Naive B cell (primary cell): ENCODE data around the gene GAMT. TPM values are rescaled to one million over a fixed set of nuclear protein-coding genes. Genes with fewer than 3 reads are reported as not detected.
"Not testable (repeated sequence)": the region's sequence is repeated elsewhere in the genome, so short reads cannot be mapped to it uniquely, and the experiment has no call there.

ENCODE experiments used
- ATAC-seq, 2 donors: fragments of 150-1000 bp; cut with Tn5 transposase; 2 replicates each; pipeline ENCODE4 v1.10.0; 2021; ENCODE audit warnings: low read depth in 2 of 2, mild to moderate bottlenecking in 2 of 2, moderate library complexity in 2 of 2
- DNase-seq: peaks from one replicate; pipeline ENCODE4 v3.0.0; 2022
- H3K27ac Mint-ChIP-seq, 6 donors: one replicate each; pipeline ENCODE4 v1.8.0; 2020 to 2022; ENCODE audit warnings: mild to moderate bottlenecking in 6 of 6, mixed read lengths in 6 of 6, moderate library complexity in 5 of 6, inconsistent platforms in 2 of 6
- H3K27me3 Mint-ChIP-seq, 3 donors: one replicate each; pipeline ENCODE4 v1.8.0; 2021 to 2022; ENCODE audit warnings: mixed read lengths in 3 of 3, mild to moderate bottlenecking in 1 of 3
- H3K36me3 Mint-ChIP-seq, 2 donors: one replicate each; pipeline ENCODE4 v1.8.0; 2020 to 2022; ENCODE audit warnings: mixed read lengths in 2 of 2, inconsistent platforms in 1 of 2, mild to moderate bottlenecking in 1 of 2
- H3K4me1 Mint-ChIP-seq, 3 donors: one replicate each; pipeline ENCODE4 v1.8.0; 2020 to 2022; ENCODE audit warnings: mixed read lengths in 3 of 3, inconsistent platforms in 1 of 3, mild to moderate bottlenecking in 1 of 3, moderate library complexity in 1 of 3
- H3K4me3 Mint-ChIP-seq, 8 donors: one replicate each; pipeline ENCODE4 v1.8.0; 2020 to 2022; ENCODE audit warnings: mild to moderate bottlenecking in 8 of 8, mixed read lengths in 8 of 8, moderate library complexity in 8 of 8, inconsistent platforms in 2 of 8
- H3K9me3 Mint-ChIP-seq, 7 donors: one replicate each; pipeline ENCODE4 v1.8.0; 2020 to 2022; ENCODE audit warnings: mixed read lengths in 7 of 7, mild to moderate bottlenecking in 5 of 7, inconsistent platforms in 2 of 7, moderate library complexity in 1 of 7
- polyA plus RNA-seq, 6 donors: library from polyadenylated mRNA; unstranded; fragments of 300-500 nt; fragmentation: Illumina TruSeq; gene quantifications; one replicate each; pipeline ENCODE4 v1.2.3, GENCODE V29; 2021; ENCODE audit warnings: low read depth in 6 of 6

GAMT gene
- polyA plus RNA-seq, 6 donors from 2014 or later = 14.4 to 24.6 (median 15.7) TPM

DNA sequence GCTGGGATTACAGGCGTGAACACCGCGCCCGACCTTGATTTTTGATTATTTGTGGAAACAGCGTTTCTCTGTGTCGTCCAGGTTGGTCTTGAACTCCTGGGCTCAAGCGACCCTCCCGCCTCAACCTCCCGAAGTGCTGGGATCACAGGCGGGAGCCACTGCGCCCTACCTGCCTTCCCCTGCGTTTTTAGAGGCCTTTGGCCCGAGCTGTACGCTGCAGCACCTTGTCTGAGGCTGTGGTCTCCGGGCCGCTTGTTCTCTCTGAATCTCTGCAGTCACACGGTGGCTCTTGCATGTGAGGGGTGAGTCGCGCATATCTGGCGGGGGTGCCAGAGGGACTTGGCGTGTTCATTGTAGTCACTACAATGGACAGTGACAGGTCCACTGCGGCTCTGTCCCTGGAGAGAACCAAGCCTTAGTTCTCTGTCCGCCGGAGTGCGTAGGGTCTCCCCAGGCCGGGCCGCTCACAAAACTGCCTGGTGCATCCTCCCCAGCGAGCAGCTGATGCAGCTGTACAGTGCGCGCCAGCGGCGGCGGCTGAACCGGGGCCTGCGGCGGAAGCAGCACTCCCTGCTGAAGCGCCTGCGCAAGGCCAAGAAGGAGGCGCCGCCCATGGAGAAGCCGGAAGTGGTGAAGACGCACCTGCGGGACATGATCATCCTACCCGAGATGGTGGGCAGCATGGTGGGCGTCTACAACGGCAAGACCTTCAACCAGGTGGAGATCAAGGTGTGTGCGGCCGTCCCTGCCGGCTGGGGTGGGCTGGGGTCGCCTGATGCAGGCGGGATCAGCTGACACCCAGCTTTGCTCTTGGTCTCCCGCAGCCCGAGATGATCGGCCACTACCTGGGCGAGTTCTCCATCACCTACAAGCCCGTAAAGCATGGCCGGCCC, 38.4 kb upstream of the GAMT start:
- H3K9me3 Mint-ChIP-seq, ATAC-seq, H3K27me3 Mint-ChIP-seq, DNase-seq, H3K36me3 Mint-ChIP-seq: not testable (repeated sequence)
- H3K27ac Mint-ChIP-seq = peak overlapping the region; percentile 56 to 99 (median 82)
- H3K4me3 Mint-ChIP-seq = peak overlapping the region; percentile 97 to 100 (median 98)
- peaks cover 12 to 31% (median 29%) of the 10 kb centered on the region in 3 donors for H3K4me1 Mint-ChIP-seq

DNA sequence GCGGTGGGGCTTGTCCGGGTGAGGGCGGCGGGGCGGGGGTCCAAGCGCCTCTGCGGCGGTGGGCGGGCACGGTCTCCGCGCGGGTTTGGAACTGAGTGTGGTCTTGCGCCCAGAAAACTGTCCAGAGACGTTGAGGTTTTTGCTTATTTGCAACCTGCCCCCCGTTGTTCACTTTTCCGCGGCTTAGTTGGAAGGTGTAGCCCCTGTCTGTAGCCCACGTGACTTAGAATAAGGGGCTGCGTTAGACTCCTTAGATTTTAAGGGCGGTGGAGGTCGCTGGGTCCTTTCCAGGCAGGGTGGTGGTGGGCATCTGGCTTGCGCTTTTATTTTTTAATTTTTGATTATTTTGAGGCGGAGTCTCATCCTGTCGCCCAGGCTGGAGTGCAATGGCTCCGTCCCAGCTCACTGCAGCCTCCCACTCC, 37.6 kb upstream of the GAMT start:
- DNase-seq = no peak
- Mint-ChIP-seq H3K27ac (peak overlapping the region; percentile 76 to 100 (median 94)), H3K27me3 (no peaks in the 10 kb centered on the region), H3K4me1 (peaks cover 12 to 26% (median 24%) of the 10 kb centered on the region in 3 donors), H3K4me3 (peak overlapping the region; percentile 97 to 100 (median 98)), H3K9me3 (no peaks in the 10 kb centered on the region), H3K36me3 (no peaks in the 10 kb centered on the region)
- ATAC-seq = peak in 1 of 2 donors; percentile 1

DNA sequence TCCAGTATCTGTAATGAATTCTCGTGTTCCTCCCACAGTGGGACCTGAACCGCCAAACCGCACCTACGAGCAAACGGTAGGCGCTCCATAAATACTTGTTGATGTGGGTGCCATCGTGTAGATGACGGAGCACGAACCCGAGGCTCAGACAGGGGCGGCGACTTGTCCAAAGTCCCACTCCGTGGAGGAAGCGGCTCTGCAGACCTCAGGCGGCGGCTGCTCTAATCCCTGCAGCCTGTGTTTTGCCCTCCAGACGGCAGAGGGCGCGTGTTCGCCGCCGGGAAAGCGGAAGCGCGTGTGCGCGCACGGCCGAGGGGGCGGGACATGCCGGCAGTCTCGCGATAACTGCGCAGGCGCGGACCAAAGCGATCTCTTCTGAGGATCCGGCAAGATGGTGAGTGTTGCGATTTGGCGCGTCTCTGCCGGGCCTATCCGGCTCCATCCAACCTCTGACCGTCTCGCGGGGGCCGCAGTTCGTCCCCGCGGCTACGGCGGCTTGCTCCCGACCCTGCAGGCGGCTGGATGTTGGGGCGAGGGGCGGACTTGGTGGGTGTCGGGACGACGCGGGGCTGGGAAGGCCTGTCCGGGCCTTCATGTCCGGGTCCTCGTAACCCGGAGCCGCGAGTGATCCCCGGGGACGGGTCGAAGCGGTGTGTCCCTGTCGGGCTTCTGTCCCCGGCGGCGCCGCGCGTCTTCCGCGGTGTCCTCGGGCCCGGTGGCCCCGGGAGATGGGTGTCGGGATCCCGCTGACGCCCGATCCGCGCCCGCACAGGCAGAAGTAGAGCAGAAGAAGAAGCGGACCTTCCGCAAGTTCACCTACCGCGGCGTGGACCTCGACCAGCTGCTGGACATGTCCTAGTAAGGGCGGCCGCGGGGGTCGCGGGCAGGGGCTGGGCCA, 36.9 kb upstream of the GAMT start, which contains the start of gene RPS15:
TSS of gene RPS15 (plus strand) at position 362 of the 898 bp plus-strand sequence. CDS start at position 392, 30 bp downstream.
- peak; percentile 84 to 86 for ATAC-seq
- H3K9me3 Mint-ChIP-seq = no peaks in the 10 kb centered on the region
- H3K36me3 Mint-ChIP-seq = no peaks in the 10 kb centered on the region
- peak within 1 kb of the TSS; percentile 82 to 100 (median 99) for H3K27ac Mint-ChIP-seq
- H3K4me1 Mint-ChIP-seq = peaks cover 12 to 26% (median 24%) of the 10 kb centered on the region in 3 donors
- H3K4me3 Mint-ChIP-seq = peak within 1 kb of the TSS; percentile 97 to 100 (median 98)
- DNase-seq = peak; percentile 95
- H3K27me3 Mint-ChIP-seq = no peaks in the 10 kb centered on the region

GRCh38 chr19:1437609-1438008, 36.3 kb upstream of the GAMT start:
- no peak for DNase-seq
- Mint-ChIP-seq H3K27ac (peak overlapping the region in 3 of 6 donors; percentile 10 to 100 (median 99)), H3K27me3 (no peaks in the 10 kb centered on the region), H3K36me3 (no peaks in the 10 kb centered on the region), H3K9me3 (no peaks in the 10 kb centered on the region), H3K4me3 (peak overlapping the region in 5 of 8 donors; percentile 98 to 99 (median 98)), H3K4me1 (peaks cover 12 to 26% (median 24%) of the 10 kb centered on the region in 3 donors)
- no peak for ATAC-seq

DNA sequence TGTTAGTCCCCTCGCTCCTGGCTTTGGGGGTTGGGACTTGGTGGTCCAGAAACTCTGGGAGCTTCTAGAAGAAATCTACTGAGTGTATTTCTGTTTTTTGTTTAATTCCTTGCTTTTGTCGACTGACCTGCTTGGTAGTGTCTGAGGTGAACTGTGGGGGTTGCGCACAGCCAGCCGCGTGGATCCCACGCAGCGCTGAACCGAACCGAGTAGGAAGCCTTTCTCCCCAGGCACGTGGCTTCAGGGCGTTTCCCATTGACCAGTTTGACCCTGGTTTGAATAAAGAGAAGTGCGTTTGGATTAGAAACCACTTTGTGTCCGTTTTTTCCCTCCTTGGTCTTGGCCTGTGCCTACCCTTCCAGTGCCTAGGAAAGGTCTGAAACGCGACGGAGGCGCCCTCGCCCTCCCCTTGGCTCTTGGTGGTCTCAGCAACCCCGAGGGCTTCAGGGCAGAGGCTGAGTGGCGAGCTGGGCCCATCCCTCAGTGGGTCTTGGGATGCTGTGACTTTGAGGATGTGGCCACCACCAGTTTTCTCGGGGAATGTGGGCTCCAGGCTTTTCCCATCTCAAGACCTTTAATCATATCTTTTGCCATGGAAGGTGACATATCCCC, 34.1 kb upstream of the GAMT start:
- no peaks in the 10 kb centered on the region for H3K27me3 Mint-ChIP-seq
- ATAC-seq (no peak), DNase-seq (no peak)
- no peaks in the 10 kb centered on the region for H3K9me3 Mint-ChIP-seq
- H3K36me3 Mint-ChIP-seq = no peaks in the 10 kb centered on the region
- H3K27ac Mint-ChIP-seq = peak overlapping the region in 3 of 6 donors; percentile 41 to 78 (median 75)
- H3K4me3 Mint-ChIP-seq = peak overlapping the region in 1 of 8 donors; percentile 54
- peaks cover 12 to 20% (median 17%) of the 10 kb centered on the region in 3 donors for H3K4me1 Mint-ChIP-seq

- ATAC-seq (no peak), DNase-seq (no peak)
- H3K4me3 Mint-ChIP-seq = no peak overlapping the region
- H3K4me1 Mint-ChIP-seq = peaks cover 7 to 15% (median 8%) of the 10 kb centered on the region in 3 donors
- H3K27me3 Mint-ChIP-seq = no peaks in the 10 kb centered on the region
- no peak overlapping the region for H3K27ac Mint-ChIP-seq
- no peaks in the 10 kb centered on the region for H3K36me3 Mint-ChIP-seq
- no peaks in the 10 kb centered on the region for H3K9me3 Mint-ChIP-seq
Measured at GRCh38 chr19:1434577-1435060, 33.3 kb upstream of the GAMT start.

DNA sequence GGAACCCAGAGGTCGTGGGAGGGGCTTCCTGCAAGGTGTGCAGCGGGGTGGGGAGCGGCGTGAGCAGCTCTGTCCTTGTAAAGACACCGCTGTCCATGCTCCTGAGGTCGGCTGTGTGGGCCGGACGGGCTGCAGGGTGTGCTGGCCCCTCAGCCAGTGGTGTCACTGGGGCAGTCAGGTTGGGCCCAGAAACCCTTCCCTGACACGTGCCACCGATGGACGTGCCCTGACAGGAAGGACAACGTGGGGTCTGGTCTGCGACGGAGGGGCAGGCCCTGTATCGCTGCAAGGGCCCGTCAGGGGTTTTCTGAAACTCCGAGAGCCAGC, 32.7 kb upstream of the GAMT start:
- Mint-ChIP-seq H3K27me3 (no peaks in the 10 kb centered on the region), H3K4me1 (peaks cover 4 to 9% (median 7%) of the 10 kb centered on the region in 3 donors), H3K27ac (no peak overlapping the region), H3K4me3 (no peak overlapping the region), H3K36me3 (no peaks in the 10 kb centered on the region), H3K9me3 (no peaks in the 10 kb centered on the region)
- ATAC-seq (no peak), DNase-seq (no peak)

DNA sequence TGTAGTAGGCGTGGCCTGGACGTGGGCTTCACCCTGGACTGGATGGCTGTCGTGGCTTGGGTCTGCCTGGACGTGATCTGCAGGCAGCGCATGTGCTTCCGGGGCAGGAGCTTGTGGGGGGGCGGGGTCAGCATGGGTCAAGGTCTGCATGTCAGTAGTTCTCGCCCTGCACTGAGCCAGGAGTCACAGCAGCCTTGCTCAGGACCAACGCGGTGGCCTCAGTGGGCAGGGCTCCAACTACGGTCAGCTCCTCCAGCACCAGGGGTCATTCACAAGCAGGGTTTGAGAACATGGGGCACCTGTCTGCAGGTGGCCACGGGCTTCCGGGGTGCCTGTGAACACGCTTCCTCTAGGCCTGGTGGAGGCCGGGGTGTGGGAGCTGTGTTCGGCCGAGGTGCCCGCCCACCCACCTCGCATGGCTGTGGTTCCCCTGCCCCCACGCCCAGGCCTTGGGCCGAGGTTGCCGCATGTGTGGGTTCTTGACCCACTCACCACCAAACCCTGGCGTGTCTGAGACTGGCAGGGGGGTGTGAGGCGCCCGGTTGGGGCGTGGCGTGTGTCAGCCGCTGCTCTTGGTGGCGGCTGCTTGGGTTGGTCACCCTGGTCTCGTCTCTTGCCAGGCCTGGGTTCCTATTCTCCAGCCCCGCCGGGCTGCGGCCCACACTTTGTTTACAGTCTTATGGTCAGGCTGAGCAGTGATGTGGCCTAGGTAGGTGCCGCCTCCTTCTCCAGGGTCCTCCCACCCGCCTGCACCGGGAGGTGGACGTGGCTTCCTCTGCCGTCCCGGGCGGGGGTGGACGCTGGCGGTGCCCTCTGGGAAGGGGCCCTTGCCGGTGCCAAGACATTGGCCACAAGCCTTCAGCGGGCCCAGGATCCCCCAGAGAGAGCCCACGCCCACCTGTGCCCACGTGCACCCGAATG, 32.0 kb upstream of the GAMT start:
- H3K4me1 Mint-ChIP-seq = peaks cover 4 to 9% (median 5%) of the 10 kb centered on the region in 3 donors
- ATAC-seq = no peak
- no peak for DNase-seq
- no peaks in the 10 kb centered on the region for H3K9me3 Mint-ChIP-seq
- no peaks in the 10 kb centered on the region for H3K27me3 Mint-ChIP-seq
- H3K36me3 Mint-ChIP-seq = no peaks in the 10 kb centered on the region
- H3K27ac Mint-ChIP-seq = no peak overlapping the region
- no peak overlapping the region for H3K4me3 Mint-ChIP-seq

DNA sequence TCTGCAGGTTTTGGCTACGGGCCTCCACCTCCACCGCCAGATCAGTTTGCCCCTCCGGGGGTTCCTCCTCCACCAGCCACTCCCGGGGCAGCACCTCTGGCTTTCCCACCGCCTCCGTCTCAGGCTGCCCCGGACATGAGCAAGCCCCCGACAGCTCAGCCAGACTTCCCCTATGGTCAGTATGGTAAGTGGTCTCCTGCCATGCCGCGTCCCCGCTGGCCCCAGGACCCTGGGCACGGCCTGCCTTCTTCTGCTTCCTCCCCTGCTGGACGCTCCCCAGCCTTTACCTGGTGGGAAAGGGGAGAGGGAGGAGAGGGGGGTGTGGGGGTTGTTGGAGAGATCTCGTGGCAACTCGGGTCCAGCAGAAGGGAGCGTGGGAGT, 31.2 kb upstream of the GAMT start:
- Mint-ChIP-seq H3K4me1 (no peaks in the 10 kb centered on the region), H3K36me3 (no peaks in the 10 kb centered on the region), H3K9me3 (no peaks in the 10 kb centered on the region), H3K27ac (no peak overlapping the region), H3K4me3 (no peak overlapping the region), H3K27me3 (no peaks in the 10 kb centered on the region)
- DNase-seq (no peak), ATAC-seq (no peak)

DNA sequence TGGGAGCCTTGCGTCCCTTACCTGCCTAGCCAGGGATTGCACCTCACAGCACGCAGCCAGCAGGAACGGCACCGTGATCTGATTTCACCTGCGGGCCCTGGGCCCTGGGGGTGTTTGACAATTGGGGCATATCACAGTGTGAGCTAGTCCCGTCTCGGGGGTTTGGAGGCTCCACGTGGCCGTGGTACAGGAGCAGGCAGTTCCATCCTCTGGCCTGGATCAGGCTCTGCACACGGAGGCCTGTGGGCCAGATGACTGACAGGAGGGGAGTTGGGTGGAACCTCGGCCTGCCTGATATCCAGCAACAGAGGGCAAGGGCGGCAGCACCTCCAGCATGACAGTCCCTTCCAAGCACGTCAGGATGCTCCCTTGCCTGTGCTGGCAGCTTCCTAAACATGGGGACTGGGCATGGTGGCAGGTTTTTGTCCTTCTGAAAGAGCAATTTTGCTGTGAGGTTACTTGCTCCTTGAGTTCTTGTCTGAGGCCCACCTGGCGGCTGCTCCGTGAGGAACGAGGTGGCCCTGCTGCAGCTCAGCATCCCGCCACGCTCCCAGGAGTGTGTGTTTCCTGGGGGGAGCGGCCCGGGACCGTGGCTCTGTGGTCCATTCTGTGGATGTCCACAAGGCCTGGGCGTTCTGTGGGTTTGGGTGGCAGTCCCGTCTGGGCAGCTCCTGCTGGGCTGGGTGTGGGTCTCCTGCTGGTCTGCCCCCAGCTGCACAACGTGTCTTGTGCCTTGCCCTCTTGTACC, 30.6 kb upstream of the GAMT start:
- DNase-seq (no peak), ATAC-seq (no peak)
- Mint-ChIP-seq H3K9me3 (no peaks in the 10 kb centered on the region), H3K27ac (no peak overlapping the region), H3K36me3 (no peaks in the 10 kb centered on the region), H3K27me3 (no peaks in the 10 kb centered on the region), H3K4me3 (no peak overlapping the region), H3K4me1 (no peaks in the 10 kb centered on the region)

DNA sequence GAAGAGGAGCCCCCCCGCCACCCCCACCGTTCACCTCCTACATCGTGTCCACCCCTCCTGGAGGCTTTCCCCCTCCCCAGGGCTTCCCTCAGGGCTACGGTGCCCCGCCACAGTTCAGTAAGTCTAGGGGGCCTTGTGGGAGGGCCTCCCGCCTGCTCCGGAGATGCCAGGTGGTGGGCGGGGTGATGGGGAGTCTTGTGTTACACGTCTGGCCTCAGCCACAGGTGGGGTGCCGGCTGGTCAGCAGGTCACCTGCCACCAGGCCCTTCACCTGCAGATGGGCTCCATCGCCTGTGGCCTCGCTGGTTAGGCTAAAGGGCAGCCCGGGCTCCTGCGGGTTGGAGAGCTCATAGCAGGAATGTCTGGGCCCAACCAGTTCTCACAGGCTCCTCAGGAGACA, 28.9 kb upstream of the GAMT start:
- Mint-ChIP-seq H3K36me3 (no peaks in the 10 kb centered on the region), H3K9me3 (no peaks in the 10 kb centered on the region), H3K4me1 (no peaks in the 10 kb centered on the region), H3K4me3 (no peak overlapping the region), H3K27ac (no peak overlapping the region), H3K27me3 (no peaks in the 10 kb centered on the region)
- ATAC-seq (no peak), DNase-seq (no peak)

GRCh38 chr19:1429750-1430149, 28.4 kb upstream of the GAMT start:
- DNase-seq = no peak
- Mint-ChIP-seq H3K4me1 (peaks cover 0 to 4% (median 3%) of the 10 kb centered on the region in 3 donors), H3K27ac (no peak overlapping the region), H3K9me3 (no peaks in the 10 kb centered on the region), H3K27me3 (no peaks in the 10 kb centered on the region), H3K36me3 (no peaks in the 10 kb centered on the region), H3K4me3 (no peak overlapping the region)
- no peak for ATAC-seq
